ENCODE results near the gene MYLK. TPM values are rescaled to one million over a fixed set of nuclear protein-coding genes. Genes with fewer than 3 reads are reported as not detected.

MYLK gene
- total RNA-seq, 1 donor from 2014 or later: 0.08 TPM

DNA sequence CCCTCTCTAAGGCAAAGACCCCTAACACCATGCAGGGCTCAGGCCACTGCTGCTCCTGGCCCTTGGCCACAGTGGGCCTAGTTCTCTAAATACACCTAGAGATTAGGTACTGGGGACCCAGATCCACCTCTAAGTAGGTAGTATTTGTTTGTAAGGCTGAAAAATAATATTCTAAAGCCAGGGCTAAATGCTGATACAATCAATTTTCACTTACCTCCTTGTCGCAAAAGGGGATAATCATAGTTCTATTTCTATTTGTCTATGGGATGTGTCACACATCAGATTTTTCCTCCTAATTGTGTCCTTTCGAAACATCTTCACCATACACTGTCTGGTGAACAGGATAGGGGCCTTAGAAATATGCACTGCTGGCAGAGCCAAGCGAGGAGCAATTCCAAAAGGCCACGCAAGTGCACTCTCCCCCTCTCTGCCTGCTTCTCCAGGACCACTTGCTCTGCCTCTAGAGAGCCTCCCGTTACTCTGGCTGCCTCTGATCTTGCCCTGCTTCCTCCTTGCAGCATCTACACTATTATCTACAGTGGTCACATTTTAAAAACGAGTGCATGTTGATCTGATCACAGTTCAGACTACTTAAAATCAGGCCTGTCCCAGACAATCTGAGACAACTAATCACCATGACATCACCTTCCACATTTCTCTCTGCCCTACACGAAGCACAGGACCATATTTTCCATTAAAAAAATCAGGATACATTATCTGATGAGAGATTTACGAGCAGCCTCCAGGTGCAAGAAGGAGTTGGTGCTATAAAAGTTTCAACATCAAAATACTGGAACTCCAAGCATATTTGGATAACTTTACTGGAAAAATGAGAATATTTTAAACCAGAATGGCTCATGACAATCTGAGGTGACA is 115.4 kb downstream of the MYLK start:
- no peak overlapping the region for H3K27ac Mint-ChIP-seq
- H3K27me3 Mint-ChIP-seq (ENCODE audit: insufficient read depth): peaks cover 9% of the 10 kb centered on the region

GRCh38 chr3:123767564-123768292 is 116.4 kb downstream of the MYLK start:
- H3K27me3 Mint-ChIP-seq (ENCODE audit: insufficient read depth): peaks cover 15% of the 10 kb centered on the region
- no peak overlapping the region for H3K4me3 Mint-ChIP-seq
- no peaks in the 10 kb centered on the region for H3K4me1 Mint-ChIP-seq (ENCODE audit: low read depth)
- intact Hi-C loops (cut with micrococcal nuclease): no loop called here
- H3K27ac Mint-ChIP-seq: no peak overlapping the region
- H3K9me3 Mint-ChIP-seq: no peaks in the 10 kb centered on the region
- H3K36me3 Mint-ChIP-seq (ENCODE audit: low read depth): no peaks in the 10 kb centered on the region
- no peak for DNase-seq (ENCODE audit: low spot score)

More for the DNA sequence above, 115.4 kb downstream of the MYLK start:
- Mint-ChIP-seq H3K4me1 (ENCODE audit: low read depth) (no peaks in the 10 kb centered on the region), H3K9me3 (no peaks in the 10 kb centered on the region), H3K36me3 (ENCODE audit: low read depth) (no peaks in the 10 kb centered on the region), H3K4me3 (no peak overlapping the region)
- intact Hi-C loops (cut with micrococcal nuclease): no loop called here
- no peak for DNase-seq (ENCODE audit: low spot score)

GRCh38 chr3:123767009-123767372 is 117.1 kb downstream of the MYLK start:
- no peak for DNase-seq (ENCODE audit: low spot score)
- H3K4me3 Mint-ChIP-seq: no peak overlapping the region
- H3K9me3 Mint-ChIP-seq: no peaks in the 10 kb centered on the region
- no peaks in the 10 kb centered on the region for H3K4me1 Mint-ChIP-seq (ENCODE audit: low read depth)
- no peak overlapping the region for H3K27ac Mint-ChIP-seq
- intact Hi-C loops (cut with micrococcal nuclease): no loop called here
- H3K27me3 Mint-ChIP-seq (ENCODE audit: insufficient read depth): peaks cover 12% of the 10 kb centered on the region
- H3K36me3 Mint-ChIP-seq (ENCODE audit: low read depth): no peaks in the 10 kb centered on the region

DNA sequence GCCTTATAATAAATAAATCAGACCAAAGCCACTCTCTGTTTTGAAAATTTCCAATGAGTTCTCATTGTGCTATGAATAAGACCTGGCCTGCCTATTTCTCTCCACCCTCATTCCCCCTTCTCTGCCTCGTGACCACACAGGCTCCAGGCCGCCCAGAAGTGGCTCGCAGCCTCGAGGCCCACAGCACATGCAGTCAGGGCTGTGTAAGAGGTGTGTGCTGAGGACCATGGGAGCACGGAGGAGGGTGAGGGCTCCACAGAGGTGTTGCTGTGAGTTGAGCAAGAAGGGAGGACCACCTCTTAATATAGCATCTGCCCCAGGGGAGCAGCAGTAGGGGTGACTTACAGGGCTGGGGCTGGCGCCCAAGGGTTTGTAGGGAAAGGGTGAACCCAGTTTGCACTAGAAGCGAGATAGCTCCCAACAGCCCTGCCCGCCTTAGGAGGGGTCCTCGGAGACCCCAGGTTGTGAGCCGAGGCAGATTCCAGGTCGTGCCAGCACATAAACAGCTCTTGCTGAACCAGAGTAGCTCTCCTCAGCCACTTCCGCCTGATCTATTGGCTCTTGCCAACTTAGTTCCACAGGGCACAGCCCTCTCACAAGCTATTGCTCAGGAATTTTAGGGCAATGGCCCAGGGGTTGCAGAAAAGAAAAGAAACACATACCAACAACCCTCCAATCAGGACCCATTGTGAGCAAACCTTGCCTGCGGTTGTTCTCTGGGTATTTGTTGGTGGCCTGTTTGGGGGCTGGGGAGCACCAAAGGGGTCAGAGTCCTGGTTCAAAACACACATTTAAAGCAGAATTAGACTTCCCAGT is 117.7 kb downstream of the MYLK start:
- H3K36me3 Mint-ChIP-seq (ENCODE audit: low read depth): no peaks in the 10 kb centered on the region
- peaks cover 11% of the 10 kb centered on the region for H3K27me3 Mint-ChIP-seq (ENCODE audit: insufficient read depth)
- DNase-seq (ENCODE audit: low spot score): no peak
- intact Hi-C loops (cut with micrococcal nuclease): no loop called here
- H3K4me1 Mint-ChIP-seq (ENCODE audit: low read depth): no peaks in the 10 kb centered on the region
- H3K27ac Mint-ChIP-seq: no peak overlapping the region
- no peaks in the 10 kb centered on the region for H3K9me3 Mint-ChIP-seq
- no peak overlapping the region for H3K4me3 Mint-ChIP-seq

- intact Hi-C loops (cut with micrococcal nuclease): no loop called here
- no peak overlapping the region for H3K4me3 Mint-ChIP-seq
- H3K36me3 Mint-ChIP-seq (ENCODE audit: low read depth): no peaks in the 10 kb centered on the region
- H3K9me3 Mint-ChIP-seq: no peaks in the 10 kb centered on the region
- no peaks in the 10 kb centered on the region for H3K4me1 Mint-ChIP-seq (ENCODE audit: low read depth)
- no peak overlapping the region for H3K27ac Mint-ChIP-seq
- peaks cover 10% of the 10 kb centered on the region for H3K27me3 Mint-ChIP-seq (ENCODE audit: insufficient read depth)
- no peak for DNase-seq (ENCODE audit: low spot score)
These were observed 118.5 kb downstream of the MYLK start for GRCh38 chr3:123765475-123766128.

GRCh38 chr3:123764647-123765046 is 119.5 kb downstream of the MYLK start:
- no peaks in the 10 kb centered on the region for H3K9me3 Mint-ChIP-seq
- H3K27me3 Mint-ChIP-seq (ENCODE audit: insufficient read depth): peaks cover 10% of the 10 kb centered on the region
- H3K4me3 Mint-ChIP-seq: no peak overlapping the region
- H3K36me3 Mint-ChIP-seq (ENCODE audit: low read depth): no peaks in the 10 kb centered on the region
- DNase-seq (ENCODE audit: low spot score): no peak
- H3K27ac Mint-ChIP-seq: no peak overlapping the region
- intact Hi-C loops (cut with micrococcal nuclease): no loop called here
- H3K4me1 Mint-ChIP-seq (ENCODE audit: low read depth): no peaks in the 10 kb centered on the region

GRCh38 chr3:123762805-123763204 is 121.3 kb downstream of the MYLK start:
- Mint-ChIP-seq H3K27me3 (ENCODE audit: insufficient read depth) (peaks cover 16% of the 10 kb centered on the region), H3K9me3 (no peaks in the 10 kb centered on the region), H3K4me1 (ENCODE audit: low read depth) (peaks cover under 1% of the 10 kb centered on the region), H3K36me3 (ENCODE audit: low read depth) (no peaks in the 10 kb centered on the region), H3K27ac (no peak overlapping the region), H3K4me3 (no peak overlapping the region)
- no peak for DNase-seq (ENCODE audit: low spot score)
- intact Hi-C loops (cut with micrococcal nuclease): no loop called here

DNA sequence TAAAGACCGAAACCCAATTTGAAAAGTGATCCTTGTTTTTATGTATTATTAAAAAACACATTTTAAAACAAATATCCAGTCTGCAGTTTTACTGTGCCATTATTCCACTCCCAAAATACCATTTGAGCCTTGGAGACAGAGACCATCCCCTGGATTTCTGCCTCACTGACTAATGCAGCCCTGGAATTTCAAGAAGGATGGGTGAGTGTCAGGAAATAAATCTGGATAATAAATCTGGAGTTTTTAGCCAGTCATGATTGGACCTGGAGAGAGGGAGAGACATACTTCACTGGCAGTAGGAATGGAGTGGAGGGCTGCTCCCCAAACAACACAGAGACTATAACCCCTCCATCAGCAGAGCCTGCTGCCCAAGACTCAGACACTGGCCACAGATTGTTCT is 123.3 kb downstream of the MYLK start:
- intact Hi-C loops (cut with micrococcal nuclease): no loop called here
- Mint-ChIP-seq H3K4me1 (ENCODE audit: low read depth) (peaks cover 8% of the 10 kb centered on the region), H3K27me3 (ENCODE audit: insufficient read depth) (peaks cover 23% of the 10 kb centered on the region), H3K4me3 (no peak overlapping the region), H3K36me3 (ENCODE audit: low read depth) (no peaks in the 10 kb centered on the region), H3K27ac (no peak overlapping the region), H3K9me3 (no peaks in the 10 kb centered on the region)
- no peak for DNase-seq (ENCODE audit: low spot score)

- Mint-ChIP-seq H3K9me3 (no peaks in the 10 kb centered on the region), H3K4me1 (ENCODE audit: low read depth) (peaks cover 8% of the 10 kb centered on the region), H3K27me3 (ENCODE audit: insufficient read depth) (peaks cover 23% of the 10 kb centered on the region), H3K27ac (no peak overlapping the region), H3K4me3 (no peak overlapping the region), H3K36me3 (ENCODE audit: low read depth) (no peaks in the 10 kb centered on the region)
- intact Hi-C loops (cut with micrococcal nuclease): no loop called here
- no peak for DNase-seq (ENCODE audit: low spot score)
These were observed 124.3 kb downstream of the MYLK start for GRCh38 chr3:123759871-123760270.

DNA sequence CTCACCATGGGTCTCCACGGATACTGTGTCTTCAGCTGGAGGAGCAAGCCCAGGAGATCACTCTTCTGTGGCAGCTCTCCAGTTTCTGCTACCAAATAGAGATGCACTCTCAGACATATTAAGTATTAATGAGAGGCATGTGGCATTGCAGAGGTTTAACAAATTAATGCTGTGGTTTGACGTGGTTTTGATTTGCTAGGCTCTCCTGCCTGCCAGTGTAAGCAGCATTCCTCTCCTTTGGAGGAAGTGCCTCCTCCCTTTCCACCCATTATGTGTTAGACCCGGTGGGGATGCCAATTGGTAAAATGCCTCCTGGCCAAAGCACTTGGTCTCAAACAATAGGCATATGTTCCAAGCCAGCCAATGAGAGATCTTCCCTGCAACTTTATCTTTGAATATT is 124.8 kb downstream of the MYLK start:
- Mint-ChIP-seq H3K9me3 (no peaks in the 10 kb centered on the region), H3K4me1 (ENCODE audit: low read depth) (peaks cover 8% of the 10 kb centered on the region), H3K27me3 (ENCODE audit: insufficient read depth) (peaks cover 23% of the 10 kb centered on the region), H3K27ac (no peak overlapping the region), H3K4me3 (no peak overlapping the region), H3K36me3 (ENCODE audit: low read depth) (no peaks in the 10 kb centered on the region)
- DNase-seq (ENCODE audit: low spot score): no peak
- intact Hi-C loops (cut with micrococcal nuclease): no loop called here

DNA sequence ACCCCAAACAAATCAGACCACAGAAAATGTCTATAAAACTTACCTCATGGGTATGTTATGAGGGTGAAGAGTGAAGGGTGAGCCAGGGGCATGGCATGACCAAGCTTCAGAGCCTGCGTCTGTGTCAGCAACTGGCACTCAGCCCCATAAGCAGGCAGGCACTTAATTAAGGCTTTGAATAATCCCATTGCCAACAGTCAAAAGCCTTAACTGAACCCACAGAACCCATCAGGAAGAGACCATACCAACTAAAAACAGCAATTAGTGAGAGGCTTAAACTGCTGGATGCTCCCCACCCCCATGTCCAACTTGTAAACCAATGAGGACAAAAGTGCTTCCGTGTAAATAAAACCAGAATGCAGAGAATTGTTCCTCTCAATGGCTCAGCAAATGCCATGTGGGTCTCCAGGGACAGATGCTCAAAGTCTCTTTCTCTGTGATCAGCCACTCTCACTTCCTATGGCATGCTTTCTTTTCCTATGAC is 126.0 kb downstream of the MYLK start:
- Mint-ChIP-seq H3K27me3 (ENCODE audit: insufficient read depth) (peaks cover 16% of the 10 kb centered on the region), H3K4me3 (no peak overlapping the region), H3K27ac (no peak overlapping the region), H3K36me3 (ENCODE audit: low read depth) (no peaks in the 10 kb centered on the region), H3K4me1 (ENCODE audit: low read depth) (peaks cover 8% of the 10 kb centered on the region), H3K9me3 (no peaks in the 10 kb centered on the region)
- DNase-seq (ENCODE audit: low spot score): no peak
- intact Hi-C loops (cut with micrococcal nuclease): no loop called here

DNA sequence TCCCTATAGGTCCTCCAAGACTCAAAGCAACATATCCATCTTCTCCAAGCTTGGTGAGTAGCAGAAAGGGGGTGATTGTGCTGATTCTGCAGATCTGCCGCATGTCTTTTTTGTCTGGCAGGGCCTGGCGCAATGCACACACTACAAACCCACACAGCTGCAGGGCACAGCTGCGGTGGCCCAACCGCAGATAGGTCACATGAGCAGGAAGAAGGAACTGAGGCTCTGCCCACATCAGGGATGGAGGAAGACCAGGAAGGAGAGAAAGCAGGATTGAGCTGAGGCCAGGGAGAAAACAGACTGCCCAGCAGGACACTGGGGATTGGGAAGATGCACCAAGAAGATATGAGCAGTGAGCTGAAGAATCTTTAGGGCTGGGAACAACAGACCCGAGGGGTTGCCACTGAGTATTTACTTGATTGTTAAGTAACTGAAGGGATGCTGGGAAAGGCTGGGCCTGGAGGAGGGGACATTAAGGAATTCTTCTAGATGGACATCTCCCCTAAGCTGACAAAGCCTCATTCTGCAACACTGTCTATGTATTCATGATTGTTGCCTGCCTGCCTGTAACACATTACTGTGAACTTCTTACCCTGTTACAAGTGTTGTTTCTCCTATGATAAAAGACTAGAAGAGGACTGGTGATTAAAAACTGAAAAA is 126.7 kb downstream of the MYLK start:
- no peaks in the 10 kb centered on the region for H3K9me3 Mint-ChIP-seq
- H3K36me3 Mint-ChIP-seq (ENCODE audit: low read depth): no peaks in the 10 kb centered on the region
- no peak overlapping the region for H3K4me3 Mint-ChIP-seq
- intact Hi-C loops (cut with micrococcal nuclease): no loop called here
- H3K4me1 Mint-ChIP-seq (ENCODE audit: low read depth): peaks cover 8% of the 10 kb centered on the region
- no peak for DNase-seq (ENCODE audit: low spot score)
- no peak overlapping the region for H3K27ac Mint-ChIP-seq
- peaks cover 15% of the 10 kb centered on the region for H3K27me3 Mint-ChIP-seq (ENCODE audit: insufficient read depth)

Measured in activated T-helper 1 cell treated with anti-CD3 and anti-CD28 coated beads, Interleukin-12 subunit alpha, Interleukin-12 subunit beta, Interleukin-2, Interleukin-4 antibody, amounts not matched to agents 30 ng/mL and 10 ng/mL and 1 ng/mL, durations not matched to agents 14 hours and 24 hours and 36 hours (primary cell).